ENCODE data around the gene TTC33. TPM values are rescaled to one million over a fixed set of nuclear protein-coding genes. Genes with fewer than 3 reads are reported as not detected.
"Not testable (repeated sequence)": the region's sequence is repeated elsewhere in the genome, so short reads cannot be mapped to it uniquely, and the experiment has no call there.

Gene TTC33
- total RNA-seq, 1 donor from 2014 or later = 20.1 TPM

DNA sequence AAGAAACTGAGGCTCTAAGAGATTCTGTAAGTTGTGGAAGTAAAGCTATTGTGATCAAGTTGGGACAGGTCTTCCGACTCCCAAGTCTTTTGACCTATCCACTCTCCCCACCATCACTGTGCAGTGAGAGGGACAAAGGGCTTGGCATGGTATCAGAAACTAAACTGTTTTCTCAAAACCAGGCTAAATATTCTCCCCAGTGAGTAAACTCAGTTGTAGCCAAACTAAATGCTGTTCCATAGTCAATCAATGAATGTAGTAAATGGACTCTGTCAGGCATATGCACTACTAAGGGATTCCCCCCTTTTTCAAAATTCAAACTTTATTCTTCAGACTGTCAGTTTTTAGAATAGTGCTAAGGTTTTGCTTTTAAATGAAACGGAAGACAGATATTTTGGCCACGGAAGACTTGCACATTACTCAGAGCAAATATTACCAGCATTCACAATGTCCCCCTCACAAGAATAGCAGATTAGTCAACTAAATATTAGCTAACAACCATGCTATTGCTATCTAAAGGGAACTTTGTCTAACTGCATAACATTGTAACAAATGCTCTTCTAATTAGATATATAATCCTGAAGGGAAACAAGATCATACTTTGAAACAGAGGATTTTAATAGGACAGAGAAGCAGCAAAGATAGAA is 35.3 kb upstream of the TTC33 start:
- Mint-ChIP-seq H3K27ac (no peak overlapping the region), H3K36me3 (peaks cover 22% of the 10 kb centered on the region), H3K27me3 (ENCODE audit: low read depth) (no peaks in the 10 kb centered on the region), H3K9me3 (peaks cover 13% of the 10 kb centered on the region), H3K4me1 (peaks cover 4% of the 10 kb centered on the region), H3K4me3 (no peak overlapping the region)
- no peak for DNase-seq (ENCODE audit: low spot score in 2 of 2, unreplicated experiment in 2 of 2)
- no peak for TF ChIP-seq CTCF (IDR thresholded peaks at IDR 0.05; ENCODE audit: unreplicated experiment)

DNA sequence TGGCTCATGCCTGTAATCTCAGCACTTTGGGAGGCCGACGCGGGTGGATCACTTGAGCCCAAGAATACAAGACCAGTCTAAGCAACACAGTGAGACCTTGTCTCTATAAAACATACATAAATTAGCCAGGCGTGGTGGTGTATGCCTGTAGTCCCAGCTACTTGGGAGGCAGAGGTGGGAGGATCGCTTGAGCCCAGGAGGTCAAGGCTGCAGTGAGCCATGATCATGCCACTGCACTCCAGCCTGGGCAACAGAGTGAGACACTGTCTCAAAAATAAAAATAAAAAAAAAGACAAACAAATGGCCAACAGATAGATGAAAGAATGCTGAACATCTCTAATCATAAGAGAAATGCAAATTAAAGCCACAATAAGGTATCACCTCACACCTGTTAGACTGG is 33.2 kb upstream of the TTC33 start:
- H3K4me1 Mint-ChIP-seq; H3K4me3 Mint-ChIP-seq; DNase-seq (ENCODE audit: low spot score in 2 of 2, unreplicated experiment in 2 of 2); H3K27me3 Mint-ChIP-seq (ENCODE audit: low read depth); H3K27ac Mint-ChIP-seq: not testable (repeated sequence)
- H3K9me3 Mint-ChIP-seq = peaks cover 13% of the 10 kb centered on the region
- H3K36me3 Mint-ChIP-seq = peaks cover 19% of the 10 kb centered on the region

DNA sequence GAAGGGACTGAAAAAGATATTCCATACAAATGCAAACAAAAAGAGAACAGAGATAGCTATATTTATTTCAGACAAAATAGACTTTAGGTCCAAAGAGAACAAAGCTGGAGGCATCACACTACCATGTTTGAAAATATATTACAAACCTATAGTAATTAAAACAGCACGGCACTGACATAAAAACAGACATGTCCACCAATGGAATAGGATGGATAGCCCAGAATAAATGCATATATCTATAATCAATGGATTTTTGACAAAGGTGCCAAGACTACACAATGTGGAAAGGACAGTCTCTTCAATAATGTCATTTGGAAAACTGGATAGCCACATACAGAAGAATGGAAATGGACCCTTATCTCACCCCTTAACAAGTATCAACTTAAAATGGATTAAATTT is 32.2 kb upstream of the TTC33 start:
- TF ChIP-seq CTCF (IDR thresholded peaks at IDR 0.05; ENCODE audit: unreplicated experiment) = no peak
- H3K36me3 Mint-ChIP-seq = peaks cover 19% of the 10 kb centered on the region
- H3K9me3 Mint-ChIP-seq = peaks cover 13% of the 10 kb centered on the region
- peaks cover 5% of the 10 kb centered on the region for H3K4me1 Mint-ChIP-seq
- DNase-seq (ENCODE audit: low spot score in 2 of 2, unreplicated experiment in 2 of 2) = no peak
- no peak overlapping the region for H3K4me3 Mint-ChIP-seq
- no peaks in the 10 kb centered on the region for H3K27me3 Mint-ChIP-seq (ENCODE audit: low read depth)
- H3K27ac Mint-ChIP-seq = no peak overlapping the region

- not testable (repeated sequence) for DNase-seq (ENCODE audit: low spot score in 2 of 2, unreplicated experiment in 2 of 2); H3K27me3 Mint-ChIP-seq (ENCODE audit: low read depth); H3K4me3 Mint-ChIP-seq; H3K4me1 Mint-ChIP-seq; H3K27ac Mint-ChIP-seq
- peaks cover 13% of the 10 kb centered on the region for H3K9me3 Mint-ChIP-seq
- peaks cover 19% of the 10 kb centered on the region for H3K36me3 Mint-ChIP-seq
Observed at GRCh38 chr5:40786664-40787063, 30.9 kb upstream of the TTC33 start.

GRCh38 chr5:40784916-40785315 is 29.2 kb upstream of the TTC33 start:
- no peak for TF ChIP-seq CTCF (IDR thresholded peaks at IDR 0.05; ENCODE audit: unreplicated experiment)
- Mint-ChIP-seq H3K36me3 (peaks cover 19% of the 10 kb centered on the region), H3K4me3 (no peak overlapping the region), H3K4me1 (peaks cover 10% of the 10 kb centered on the region), H3K27me3 (ENCODE audit: low read depth) (no peaks in the 10 kb centered on the region), H3K9me3 (peaks cover 13% of the 10 kb centered on the region), H3K27ac (no peak overlapping the region)
- no peak for DNase-seq (ENCODE audit: low spot score in 2 of 2, unreplicated experiment in 2 of 2)

GRCh38 chr5:40784027-40784653 is 28.4 kb upstream of the TTC33 start:
- no peak for DNase-seq (ENCODE audit: low spot score in 2 of 2, unreplicated experiment in 2 of 2)
- Mint-ChIP-seq H3K36me3 (peaks cover 19% of the 10 kb centered on the region), H3K4me1 (peaks cover 13% of the 10 kb centered on the region), H3K27me3 (ENCODE audit: low read depth) (no peaks in the 10 kb centered on the region), H3K27ac (no peak overlapping the region), H3K4me3 (no peak overlapping the region), H3K9me3 (peaks cover 13% of the 10 kb centered on the region)
- no peak for TF ChIP-seq CTCF (IDR thresholded peaks at IDR 0.05; ENCODE audit: unreplicated experiment)
